Mammary epithelial cell (primary cell): ENCODE results near the gene MB.

Experiments used
- CTCF ChIP-seq, 2 donors: IDR thresholded peaks in 1 of 2; conservative IDR thresholded peaks in 1 of 2; 2 replicates each; pipeline ENCODE4 v1.5.1; 2011 to 2012; ENCODE audit warnings: inconsistent platforms in 2 of 2, low read length in 2 of 2, mild to moderate bottlenecking in 2 of 2, control low read depth in 1 of 2, low read depth in 1 of 2; ENCODE audit not compliant: insufficient read depth in 1 of 2; ENCODE audit errors: extremely low read depth in 1 of 2
- EZH2 ChIP-seq: IDR thresholded peaks from 2 replicates; pipeline ENCODE4 v1.6.1; 2012; ENCODE audit warnings: low read length, inconsistent platforms, borderline replicate concordance

GRCh38 chr22:35616043-35616442 is 1.1 kb downstream of the MB start:
- TF ChIP-seq CTCF (conservative IDR thresholded peaks at IDR 0.05 in 1 of 2, IDR thresholded peaks at IDR 0.05 in 1 of 2; ENCODE audit: extremely low read depth in 1 of 2, insufficient read depth in 1 of 2, low read depth in 1 of 2, low read length in 2 of 2) = no peak
- no peak for TF ChIP-seq EZH2
